Activated CD8-positive, alpha-beta T cell treated with anti-CD3 and anti-CD28 coated beads for 36 hours (primary cell): ENCODE measurements around the gene KNDC1. TPM values are rescaled to one million over a fixed set of nuclear protein-coding genes. Genes with fewer than 3 reads are reported as not detected.

Source experiments
- ATAC-seq: fragments of 200-7000 bp; cut with Tn5 transposase; one replicate; pipeline ENCODE4 v1.10.0; 2021; ENCODE audit warnings: mild to moderate bottlenecking, moderate library complexity
- CTCF ChIA-PET: fragments of 350-600 bp; sonication (Branson Sonifier 250); formaldehyde crosslinking; loops from one replicate; lab custom pipeline; 2021; ENCODE audit warnings: antibody characterized with exemption; lab: Charles Lee
- POLR2A ChIA-PET: fragments of 350-600 bp; sonication (Branson Sonifier 250); formaldehyde crosslinking; loops from one replicate; lab custom pipeline; 2021; ENCODE audit warnings: antibody characterized with exemption; lab: Charles Lee
- DNase-seq: peaks from one replicate; pipeline ENCODE4 v3.0.0-alpha.2; 2020
- H3K27ac Mint-ChIP-seq: one replicate; pipeline ENCODE4 v1.8.0; 2021; ENCODE audit warnings: mild to moderate bottlenecking, mixed read lengths
- H3K27me3 Mint-ChIP-seq: one replicate; pipeline ENCODE4 v1.8.0; 2021; ENCODE audit warnings: mixed read lengths
- H3K36me3 Mint-ChIP-seq: one replicate; pipeline ENCODE4 v1.8.0; 2021; ENCODE audit warnings: low read depth, mixed read lengths
- H3K4me1 Mint-ChIP-seq: one replicate; pipeline ENCODE4 v1.8.0; 2021; ENCODE audit warnings: low read depth, mixed read lengths
- H3K4me3 Mint-ChIP-seq: one replicate; pipeline ENCODE4 v1.8.0; 2021; ENCODE audit warnings: mild to moderate bottlenecking, moderate library complexity, mixed read lengths
- H3K9me3 Mint-ChIP-seq: one replicate; pipeline ENCODE4 v1.8.0; 2021; ENCODE audit warnings: mixed read lengths
- CTCF ChIP-seq: fragments of 200-600 bp; IDR thresholded peaks from one replicate; pipeline ENCODE4 v1.8.0; 2022; ENCODE audit warnings: antibody characterized with exemption, mild to moderate bottlenecking
- intact Hi-C: fragments of 100-400 bp; cut with micrococcal nuclease; formaldehyde crosslinking; loops from one replicate; pipeline ENCODE4 v1.10.0; 2022
- total RNA-seq, 2 experiments: library from RNA; stranded (reverse); gene quantifications; one replicate each; pipeline ENCODE4 v1.2.3, GENCODE V29; 2021

The KNDC1 gene
- total RNA-seq, 2 experiments from 2014 or later = not detected

- H3K27ac Mint-ChIP-seq = no peak overlapping the region
- no peak for ATAC-seq
- POLR2A ChIA-PET = no interaction called here
- TF ChIP-seq CTCF = no peak
- DNase-seq = no peak
- intact Hi-C loops = no loop called here
- H3K9me3 Mint-ChIP-seq = no peaks in the 10 kb centered on the region
- no peaks in the 10 kb centered on the region for H3K36me3 Mint-ChIP-seq
- H3K4me3 Mint-ChIP-seq = no peak overlapping the region
- no peaks in the 10 kb centered on the region for H3K4me1 Mint-ChIP-seq
- CTCF ChIA-PET = no interaction called here
- H3K27me3 Mint-ChIP-seq = no peaks in the 10 kb centered on the region
Observed at GRCh38 chr10:133212853-133213494, 53.0 kb downstream of the KNDC1 start.

GRCh38 chr10:133213641-133214467, 53.8 kb downstream of the KNDC1 start:
- TF ChIP-seq CTCF = no peak
- ChIA-PET POLR2A (interaction anchor here (0.8 to 1.4 kb wide), 2 partner anchors 11 to 360 kb away, joined by 3 to 4 read pairs; no protein-coding TSS in a partner anchor), CTCF (interaction anchor here (0.9 kb wide), 1 partner anchor 70 kb away, joined by 4 read pairs; no protein-coding TSS in a partner anchor)
- H3K4me1 Mint-ChIP-seq = no peaks in the 10 kb centered on the region
- H3K36me3 Mint-ChIP-seq = no peaks in the 10 kb centered on the region
- no peak overlapping the region for H3K27ac Mint-ChIP-seq
- H3K9me3 Mint-ChIP-seq = no peaks in the 10 kb centered on the region
- peaks cover 3% of the 10 kb centered on the region for H3K27me3 Mint-ChIP-seq
- intact Hi-C loops = no loop called here
- ATAC-seq (no peak), DNase-seq (no peak)
- H3K4me3 Mint-ChIP-seq = no peak overlapping the region

GRCh38 chr10:133214468-133215410, 54.7 kb downstream of the KNDC1 start:
- DNase-seq (no peak), ATAC-seq (no peak)
- intact Hi-C loops = no loop called here
- H3K27ac Mint-ChIP-seq = no peak overlapping the region
- no peaks in the 10 kb centered on the region for H3K36me3 Mint-ChIP-seq
- POLR2A ChIA-PET = interaction anchor here (0.8 to 1.4 kb wide), 2 partner anchors 10 to 359 kb away, joined by 3 to 4 read pairs; no protein-coding TSS in a partner anchor
- H3K27me3 Mint-ChIP-seq = peaks cover 3% of the 10 kb centered on the region
- TF ChIP-seq CTCF = no peak
- H3K4me3 Mint-ChIP-seq = no peak overlapping the region
- CTCF ChIA-PET = interaction anchor here (0.9 to 1.0 kb wide), 2 partner anchors 71 kb away, joined by 3 to 4 read pairs; no protein-coding TSS in a partner anchor
- no peaks in the 10 kb centered on the region for H3K4me1 Mint-ChIP-seq
- H3K9me3 Mint-ChIP-seq = no peaks in the 10 kb centered on the region

GRCh38 chr10:133215586-133215985, 55.6 kb downstream of the KNDC1 start:
- CTCF ChIA-PET = interaction anchor here (1.0 kb wide), 1 partner anchor 72 kb away, joined by 3 read pairs; no protein-coding TSS in a partner anchor
- Mint-ChIP-seq H3K4me1 (no peaks in the 10 kb centered on the region), H3K27ac (no peak overlapping the region), H3K36me3 (no peaks in the 10 kb centered on the region), H3K9me3 (no peaks in the 10 kb centered on the region), H3K4me3 (no peak overlapping the region), H3K27me3 (peaks cover 3% of the 10 kb centered on the region)
- POLR2A ChIA-PET = interaction anchor here (1.4 kb wide), 1 partner anchor 9 kb away, joined by 4 read pairs; no protein-coding TSS in a partner anchor
- intact Hi-C loops = no loop called here
- no peak for ATAC-seq
- DNase-seq = no peak
- no peak for TF ChIP-seq CTCF
